NCI-H1105 (cell line): Measurements from ENCODE around the gene SLF2.
"Not testable (repeated sequence)": the region's sequence is repeated elsewhere in the genome, so short reads cannot be mapped to it uniquely, and the experiment has no call there.

Source experiments
- DNase-seq: peaks from one replicate; lab custom pipeline; 2025; lab: John Stamatoyannopoulos, UW

The SLF2 gene

GRCh38 chr10:100878291-100878910, 34.4 kb upstream of the SLF2 start:
- peak; percentile 20 for DNase-seq

- no peak for DNase-seq
Measured at GRCh38 chr10:100879741-100880360, 32.9 kb upstream of the SLF2 start.

- no peak for DNase-seq
Measured at GRCh38 chr10:100881556-100882213, 31.1 kb upstream of the SLF2 start.

- no peak for DNase-seq
Measured at GRCh38 chr10:100882252-100882651, 30.5 kb upstream of the SLF2 start.

- no peak for DNase-seq
Measured at GRCh38 chr10:100882671-100883311, 30.0 kb upstream of the SLF2 start.

GRCh38 chr10:100883312-100883821, 29.4 kb upstream of the SLF2 start:
- no peak for DNase-seq

GRCh38 chr10:100885611-100886010, 27.2 kb upstream of the SLF2 start:
- not testable (repeated sequence) for DNase-seq

- no peak for DNase-seq
Measured at GRCh38 chr10:100886091-100886490, 26.7 kb upstream of the SLF2 start.

- DNase-seq: no peak
Measured at GRCh38 chr10:100886521-100886920, 26.2 kb upstream of the SLF2 start.

GRCh38 chr10:100886963-100887362, 25.8 kb upstream of the SLF2 start:
- no peak for DNase-seq

GRCh38 chr10:100887761-100888296, 24.9 kb upstream of the SLF2 start:
- DNase-seq: no peak

- DNase-seq: no peak
Measured at GRCh38 chr10:100888957-100889356, 23.8 kb upstream of the SLF2 start.

GRCh38 chr10:100889546-100889945, 23.2 kb upstream of the SLF2 start:
- DNase-seq: no peak

GRCh38 chr10:100890141-100890672, 22.6 kb upstream of the SLF2 start:
- DNase-seq: no peak

- no peak for DNase-seq
Measured at GRCh38 chr10:100890673-100891317, 22.0 kb upstream of the SLF2 start.

GRCh38 chr10:100894033-100894432, 18.7 kb upstream of the SLF2 start:
- no peak for DNase-seq

- DNase-seq: no peak
Measured at GRCh38 chr10:100894589-100895294, 18.0 kb upstream of the SLF2 start.

- no peak for DNase-seq
Measured at GRCh38 chr10:100895346-100895745, 17.4 kb upstream of the SLF2 start.

- DNase-seq: no peak
Measured at GRCh38 chr10:100895896-100896295, 16.9 kb upstream of the SLF2 start.

GRCh38 chr10:100896876-100897461, 15.8 kb upstream of the SLF2 start:
- no peak for DNase-seq

- DNase-seq: no peak
Measured at GRCh38 chr10:100897976-100898375, 14.8 kb upstream of the SLF2 start.
